HEK293 (cell line): ENCODE data around the gene SRBD1.
A peak's percentile ranks its signal among the peaks of the same experiment; 100 is the strongest.

ENCODE experiments used
- CTCF ChIA-PET: fragments of 350-600 bp; formaldehyde crosslinking; extraction: SDS; loops from one replicate; lab custom pipeline; 2021; ENCODE audit warnings: antibody characterized with exemption; lab: Yijun Ruan, JAX
- POLR2A ChIA-PET: fragments of 300-600 bp; formaldehyde crosslinking; extraction: SDS; loops from one replicate; lab custom pipeline; 2020; ENCODE audit warnings: antibody characterized with exemption, inconsistent platforms; lab: Yijun Ruan, JAX
- H3K27ac ChIP-seq: fragments of 200-500 bp; sonication (Bioruptor generic); 2 replicates; pipeline ENCODE4 v1.5.1; 2014; ENCODE audit warnings: low read depth, low read length, control low read depth, inconsistent platforms; ENCODE audit errors: extremely low read depth
- H3K36me3 ChIP-seq, 2 experiments: fragments of 200-500 bp in 1 of 2; sonication (Bioruptor generic) in 1 of 2; 1 replicate in 1 of 2; 2 replicates in 1 of 2; pipeline ENCODE4 v1.5.1; 2014 to 2017; ENCODE audit warnings: inconsistent platforms in 2 of 2, low read length in 2 of 2; ENCODE audit not compliant: control insufficient read depth in 2 of 2, insufficient read depth in 1 of 2
- H3K4me1 ChIP-seq: fragments of 200-500 bp; sonication (Bioruptor generic); 2 replicates; pipeline ENCODE4 v1.5.1; 2014; ENCODE audit warnings: mild to moderate bottlenecking, low read length, inconsistent platforms; ENCODE audit not compliant: control insufficient read depth, insufficient read depth
- H3K4me3 ChIP-seq: 2 replicates; pipeline ENCODE4 v1.5.1; 2011; ENCODE audit warnings: low read depth, mild to moderate bottlenecking, control low read depth, low read length, moderate library complexity
- H3K9me3 ChIP-seq: fragments of 200-500 bp; sonication (Bioruptor generic); 2 replicates; pipeline ENCODE4 v1.5.1; 2014; ENCODE audit warnings: low read depth, low read length, inconsistent platforms; ENCODE audit not compliant: control insufficient read depth, insufficient read depth
- KLF10 ChIP-seq: fragments of 450-650 bp; IDR thresholded peaks from 2 replicates; pipeline ENCODE4 v1.5.1; 2018; ENCODE audit warnings: missing biosample characterization, mild to moderate bottlenecking, missing genetic modification characterization
- OSR2 ChIP-seq: fragments of 450-650 bp; formaldehyde crosslinking; IDR thresholded peaks from 2 replicates; pipeline ENCODE4 v1.5.1; 2016; ENCODE audit warnings: missing biosample characterization, missing genetic modification characterization
- ZIC2 ChIP-seq: fragments of 450-650 bp; formaldehyde crosslinking; IDR thresholded peaks from 2 replicates; pipeline ENCODE4 v1.5.1; 2016; ENCODE audit warnings: missing biosample characterization, missing genetic modification characterization
- ZNF132 ChIP-seq: fragments of 450-650 bp; formaldehyde crosslinking; IDR thresholded peaks from 2 replicates; pipeline ENCODE4 v1.5.1; 2017; ENCODE audit warnings: missing biosample characterization, missing genetic modification characterization, borderline replicate concordance
- ZNF211 ChIP-seq: fragments of 450-650 bp; formaldehyde crosslinking; IDR thresholded peaks from 2 replicates; pipeline ENCODE4 v1.5.1; 2016; ENCODE audit warnings: low read depth, missing biosample characterization, missing genetic modification characterization
- ZNF23 ChIP-seq: fragments of 450-650 bp; formaldehyde crosslinking; IDR thresholded peaks from 2 replicates; pipeline ENCODE4 v1.5.1; 2016; ENCODE audit warnings: missing biosample characterization, missing genetic modification characterization, borderline replicate concordance
- ZNF37A ChIP-seq: fragments of 450-650 bp; IDR thresholded peaks from 2 replicates; pipeline ENCODE4 v1.5.1; 2018; ENCODE audit warnings: missing biosample characterization, missing genetic modification characterization
- ZNF391 ChIP-seq: fragments of 450-650 bp; formaldehyde crosslinking; IDR thresholded peaks from 2 replicates; pipeline ENCODE4 v1.5.1; 2016; ENCODE audit warnings: low read depth, missing biosample characterization, missing genetic modification characterization, borderline replicate concordance
- ZNF48 ChIP-seq: fragments of 450-650 bp; formaldehyde crosslinking; IDR thresholded peaks from 2 replicates; pipeline ENCODE4 v1.5.1; 2016; ENCODE audit warnings: missing biosample characterization, missing genetic modification characterization
- ZNF548 ChIP-seq: fragments of 450-650 bp; formaldehyde crosslinking; IDR thresholded peaks from 2 replicates; pipeline ENCODE4 v1.5.1; 2016; ENCODE audit warnings: missing biosample characterization, missing genetic modification characterization
- ZNF555 ChIP-seq: fragments of 450-650 bp; formaldehyde crosslinking; conservative IDR thresholded peaks from 2 replicates; pipeline ENCODE4 v1.5.1; 2017; ENCODE audit warnings: missing biosample characterization, mild to moderate bottlenecking, missing genetic modification characterization, inconsistent platforms
- ZNF621 ChIP-seq: fragments of 450-650 bp; formaldehyde crosslinking; IDR thresholded peaks from 2 replicates; pipeline ENCODE4 v1.5.1; 2017; ENCODE audit warnings: missing biosample characterization, missing genetic modification characterization
- TF ChIP-seq, protein P1 (sequence below): fragments of 450-650 bp; formaldehyde crosslinking; IDR thresholded peaks from 2 replicates; pipeline ENCODE4 v1.5.1; 2016; ENCODE audit warnings: missing biosample characterization, missing genetic modification characterization
- TF ChIP-seq, protein P2 (sequence below): fragments of 450-650 bp; formaldehyde crosslinking; IDR thresholded peaks from 2 replicates; pipeline ENCODE4 v1.5.1; 2016; ENCODE audit warnings: missing biosample characterization, missing genetic modification characterization
- TF ChIP-seq, protein P3 (sequence below): fragments of 450-650 bp; IDR thresholded peaks from 2 replicates; pipeline ENCODE4 v1.5.1; 2018; ENCODE audit warnings: missing biosample characterization, mild to moderate bottlenecking, missing genetic modification characterization
- TF ChIP-seq, protein P4 (sequence below): fragments of 450-650 bp; formaldehyde crosslinking; IDR thresholded peaks from 2 replicates; pipeline ENCODE4 v1.5.0; 2017; ENCODE audit warnings: missing biosample characterization, missing genetic modification characterization, borderline replicate concordance
- TF ChIP-seq, protein P5 (sequence below): fragments of 450-650 bp; formaldehyde crosslinking; conservative IDR thresholded peaks from 2 replicates; pipeline ENCODE4 v1.5.1; 2016; ENCODE audit warnings: low read depth, missing biosample characterization, missing genetic modification characterization
- TF ChIP-seq, protein P6 (sequence below): fragments of 450-650 bp; formaldehyde crosslinking; IDR thresholded peaks from 2 replicates; pipeline ENCODE4 v1.5.1; 2017; ENCODE audit warnings: missing biosample characterization, missing genetic modification characterization

Gene SRBD1, protein sequence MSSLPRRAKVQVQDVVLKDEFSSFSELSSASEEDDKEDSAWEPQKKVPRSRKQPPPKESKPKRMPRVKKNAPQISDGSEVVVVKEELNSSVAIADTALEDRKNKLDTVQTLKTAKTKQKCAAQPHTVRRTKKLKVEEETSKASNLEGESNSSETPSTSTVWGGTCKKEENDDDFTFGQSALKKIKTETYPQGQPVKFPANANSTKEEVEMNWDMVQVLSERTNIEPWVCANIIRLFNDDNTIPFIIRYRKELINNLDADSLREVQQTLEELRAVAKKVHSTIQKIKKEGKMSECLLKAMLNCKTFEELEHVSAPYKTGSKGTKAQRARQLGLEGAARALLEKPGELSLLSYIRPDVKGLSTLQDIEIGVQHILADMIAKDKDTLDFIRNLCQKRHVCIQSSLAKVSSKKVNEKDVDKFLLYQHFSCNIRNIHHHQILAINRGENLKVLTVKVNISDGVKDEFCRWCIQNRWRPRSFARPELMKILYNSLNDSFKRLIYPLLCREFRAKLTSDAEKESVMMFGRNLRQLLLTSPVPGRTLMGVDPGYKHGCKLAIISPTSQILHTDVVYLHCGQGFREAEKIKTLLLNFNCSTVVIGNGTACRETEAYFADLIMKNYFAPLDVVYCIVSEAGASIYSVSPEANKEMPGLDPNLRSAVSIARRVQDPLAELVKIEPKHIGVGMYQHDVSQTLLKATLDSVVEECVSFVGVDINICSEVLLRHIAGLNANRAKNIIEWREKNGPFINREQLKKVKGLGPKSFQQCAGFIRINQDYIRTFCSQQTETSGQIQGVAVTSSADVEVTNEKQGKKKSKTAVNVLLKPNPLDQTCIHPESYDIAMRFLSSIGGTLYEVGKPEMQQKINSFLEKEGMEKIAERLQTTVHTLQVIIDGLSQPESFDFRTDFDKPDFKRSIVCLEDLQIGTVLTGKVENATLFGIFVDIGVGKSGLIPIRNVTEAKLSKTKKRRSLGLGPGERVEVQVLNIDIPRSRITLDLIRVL

DNA sequence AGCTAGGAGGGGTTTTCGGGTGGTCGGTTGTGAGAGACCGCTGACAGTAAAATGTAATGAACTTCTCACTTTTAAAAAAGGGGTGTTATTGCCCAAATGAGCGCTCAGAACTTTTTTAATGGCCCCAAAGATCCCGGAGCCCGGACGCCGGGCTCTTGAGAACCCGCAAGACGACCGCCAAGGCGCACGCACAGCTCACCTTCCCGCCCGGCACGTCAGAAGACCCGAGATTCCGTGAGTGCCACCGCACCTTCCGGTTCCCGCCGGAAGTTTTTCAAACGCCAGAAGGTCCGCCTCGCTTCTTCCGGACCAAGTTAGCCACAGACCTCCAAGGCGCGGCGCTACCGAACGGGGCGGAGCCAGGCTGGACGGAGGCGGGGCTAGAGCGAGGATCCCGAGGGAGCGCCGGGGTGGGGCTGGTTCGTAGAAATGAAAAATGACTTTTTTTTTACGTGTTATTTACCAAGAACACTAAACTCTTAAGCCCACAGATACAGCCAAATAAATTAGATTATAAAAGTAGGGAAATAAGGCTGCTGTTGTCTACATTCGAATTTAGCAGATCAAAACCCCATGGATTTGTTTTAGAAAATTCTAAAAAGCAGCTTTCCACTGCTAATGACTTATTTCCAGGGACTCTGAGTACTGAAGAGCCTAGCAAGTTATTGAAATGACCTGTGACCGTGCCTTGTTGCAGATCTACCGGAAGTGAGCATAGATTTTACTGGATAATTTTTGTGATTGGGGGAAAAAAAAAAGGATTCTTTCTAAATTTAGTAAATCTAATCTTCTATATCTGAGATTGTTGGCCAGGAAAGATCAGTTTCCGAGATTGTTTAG lies at the start of gene SRBD1:
SRBD1 (minus strand) TSS at position 248 of the 840 bp plus-strand sequence. CDS start 5,826 bp downstream, outside the sequence.
- CTCF ChIA-PET: interaction anchor here (0.6 to 0.7 kb wide), 5 partner anchors 17 to 906 kb away, joined by 3 to 4 read pairs (median 3); no protein-coding TSS in a partner anchor
- POLR2A ChIA-PET: interaction anchor here (0.6 to 1.4 kb wide), 7 partner anchors 15 to 936 kb away, joined by 3 to 8 read pairs (median 3); no protein-coding TSS in a partner anchor
- TF ChIP-seq ZNF391 (tag by site-specific recombination) (no peak), ZNF548 (tag by site-specific recombination) (no peak), ZIC2 (tag by site-specific recombination) (no peak), ZNF211 (tag by site-specific recombination) (no peak), ZNF48 (no peak), ZNF23 (no peak), ZNF132 (tag by site-specific recombination) (no peak), KLF10 (tag by site-specific recombination) (peak; percentile 50; the same call in 1 of the 2 replicates), ZNF555 (tag by site-specific recombination) (no peak), ZNF37A (tag by site-specific recombination) (no peak), OSR2 (tag by site-specific recombination) (peak; percentile 34; the same call in 1 of the 2 replicates), ZNF621 (no peak)
- TF ChIP-seq, protein P1, sequence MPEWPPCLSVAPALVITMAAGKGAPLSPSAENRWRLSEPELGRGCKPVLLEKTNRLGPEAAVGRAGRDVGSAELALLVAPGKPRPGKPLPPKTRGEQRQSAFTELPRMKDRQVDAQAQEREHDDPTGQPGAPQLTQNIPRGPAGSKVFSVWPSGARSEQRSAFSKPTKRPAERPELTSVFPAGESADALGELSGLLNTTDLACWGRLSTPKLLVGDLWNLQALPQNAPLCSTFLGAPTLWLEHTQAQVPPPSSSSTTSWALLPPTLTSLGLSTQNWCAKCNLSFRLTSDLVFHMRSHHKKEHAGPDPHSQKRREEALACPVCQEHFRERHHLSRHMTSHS (tag by site-specific recombination): no peak
- TF ChIP-seq, protein P2, sequence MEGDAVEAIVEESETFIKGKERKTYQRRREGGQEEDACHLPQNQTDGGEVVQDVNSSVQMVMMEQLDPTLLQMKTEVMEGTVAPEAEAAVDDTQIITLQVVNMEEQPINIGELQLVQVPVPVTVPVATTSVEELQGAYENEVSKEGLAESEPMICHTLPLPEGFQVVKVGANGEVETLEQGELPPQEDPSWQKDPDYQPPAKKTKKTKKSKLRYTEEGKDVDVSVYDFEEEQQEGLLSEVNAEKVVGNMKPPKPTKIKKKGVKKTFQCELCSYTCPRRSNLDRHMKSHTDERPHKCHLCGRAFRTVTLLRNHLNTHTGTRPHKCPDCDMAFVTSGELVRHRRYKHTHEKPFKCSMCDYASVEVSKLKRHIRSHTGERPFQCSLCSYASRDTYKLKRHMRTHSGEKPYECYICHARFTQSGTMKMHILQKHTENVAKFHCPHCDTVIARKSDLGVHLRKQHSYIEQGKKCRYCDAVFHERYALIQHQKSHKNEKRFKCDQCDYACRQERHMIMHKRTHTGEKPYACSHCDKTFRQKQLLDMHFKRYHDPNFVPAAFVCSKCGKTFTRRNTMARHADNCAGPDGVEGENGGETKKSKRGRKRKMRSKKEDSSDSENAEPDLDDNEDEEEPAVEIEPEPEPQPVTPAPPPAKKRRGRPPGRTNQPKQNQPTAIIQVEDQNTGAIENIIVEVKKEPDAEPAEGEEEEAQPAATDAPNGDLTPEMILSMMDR (tag by site-specific recombination): no peak
- TF ChIP-seq, protein P3, sequence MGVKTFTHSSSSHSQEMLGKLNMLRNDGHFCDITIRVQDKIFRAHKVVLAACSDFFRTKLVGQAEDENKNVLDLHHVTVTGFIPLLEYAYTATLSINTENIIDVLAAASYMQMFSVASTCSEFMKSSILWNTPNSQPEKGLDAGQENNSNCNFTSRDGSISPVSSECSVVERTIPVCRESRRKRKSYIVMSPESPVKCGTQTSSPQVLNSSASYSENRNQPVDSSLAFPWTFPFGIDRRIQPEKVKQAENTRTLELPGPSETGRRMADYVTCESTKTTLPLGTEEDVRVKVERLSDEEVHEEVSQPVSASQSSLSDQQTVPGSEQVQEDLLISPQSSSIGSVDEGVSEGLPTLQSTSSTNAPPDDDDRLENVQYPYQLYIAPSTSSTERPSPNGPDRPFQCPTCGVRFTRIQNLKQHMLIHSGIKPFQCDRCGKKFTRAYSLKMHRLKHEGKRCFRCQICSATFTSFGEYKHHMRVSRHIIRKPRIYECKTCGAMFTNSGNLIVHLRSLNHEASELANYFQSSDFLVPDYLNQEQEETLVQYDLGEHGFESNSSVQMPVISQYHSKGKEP: no peak
- TF ChIP-seq, protein P4, sequence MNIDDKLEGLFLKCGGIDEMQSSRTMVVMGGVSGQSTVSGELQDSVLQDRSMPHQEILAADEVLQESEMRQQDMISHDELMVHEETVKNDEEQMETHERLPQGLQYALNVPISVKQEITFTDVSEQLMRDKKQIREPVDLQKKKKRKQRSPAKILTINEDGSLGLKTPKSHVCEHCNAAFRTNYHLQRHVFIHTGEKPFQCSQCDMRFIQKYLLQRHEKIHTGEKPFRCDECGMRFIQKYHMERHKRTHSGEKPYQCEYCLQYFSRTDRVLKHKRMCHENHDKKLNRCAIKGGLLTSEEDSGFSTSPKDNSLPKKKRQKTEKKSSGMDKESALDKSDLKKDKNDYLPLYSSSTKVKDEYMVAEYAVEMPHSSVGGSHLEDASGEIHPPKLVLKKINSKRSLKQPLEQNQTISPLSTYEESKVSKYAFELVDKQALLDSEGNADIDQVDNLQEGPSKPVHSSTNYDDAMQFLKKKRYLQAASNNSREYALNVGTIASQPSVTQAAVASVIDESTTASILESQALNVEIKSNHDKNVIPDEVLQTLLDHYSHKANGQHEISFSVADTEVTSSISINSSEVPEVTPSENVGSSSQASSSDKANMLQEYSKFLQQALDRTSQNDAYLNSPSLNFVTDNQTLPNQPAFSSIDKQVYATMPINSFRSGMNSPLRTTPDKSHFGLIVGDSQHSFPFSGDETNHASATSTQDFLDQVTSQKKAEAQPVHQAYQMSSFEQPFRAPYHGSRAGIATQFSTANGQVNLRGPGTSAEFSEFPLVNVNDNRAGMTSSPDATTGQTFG (tag by site-specific recombination): no peak
- TF ChIP-seq, protein P5, sequence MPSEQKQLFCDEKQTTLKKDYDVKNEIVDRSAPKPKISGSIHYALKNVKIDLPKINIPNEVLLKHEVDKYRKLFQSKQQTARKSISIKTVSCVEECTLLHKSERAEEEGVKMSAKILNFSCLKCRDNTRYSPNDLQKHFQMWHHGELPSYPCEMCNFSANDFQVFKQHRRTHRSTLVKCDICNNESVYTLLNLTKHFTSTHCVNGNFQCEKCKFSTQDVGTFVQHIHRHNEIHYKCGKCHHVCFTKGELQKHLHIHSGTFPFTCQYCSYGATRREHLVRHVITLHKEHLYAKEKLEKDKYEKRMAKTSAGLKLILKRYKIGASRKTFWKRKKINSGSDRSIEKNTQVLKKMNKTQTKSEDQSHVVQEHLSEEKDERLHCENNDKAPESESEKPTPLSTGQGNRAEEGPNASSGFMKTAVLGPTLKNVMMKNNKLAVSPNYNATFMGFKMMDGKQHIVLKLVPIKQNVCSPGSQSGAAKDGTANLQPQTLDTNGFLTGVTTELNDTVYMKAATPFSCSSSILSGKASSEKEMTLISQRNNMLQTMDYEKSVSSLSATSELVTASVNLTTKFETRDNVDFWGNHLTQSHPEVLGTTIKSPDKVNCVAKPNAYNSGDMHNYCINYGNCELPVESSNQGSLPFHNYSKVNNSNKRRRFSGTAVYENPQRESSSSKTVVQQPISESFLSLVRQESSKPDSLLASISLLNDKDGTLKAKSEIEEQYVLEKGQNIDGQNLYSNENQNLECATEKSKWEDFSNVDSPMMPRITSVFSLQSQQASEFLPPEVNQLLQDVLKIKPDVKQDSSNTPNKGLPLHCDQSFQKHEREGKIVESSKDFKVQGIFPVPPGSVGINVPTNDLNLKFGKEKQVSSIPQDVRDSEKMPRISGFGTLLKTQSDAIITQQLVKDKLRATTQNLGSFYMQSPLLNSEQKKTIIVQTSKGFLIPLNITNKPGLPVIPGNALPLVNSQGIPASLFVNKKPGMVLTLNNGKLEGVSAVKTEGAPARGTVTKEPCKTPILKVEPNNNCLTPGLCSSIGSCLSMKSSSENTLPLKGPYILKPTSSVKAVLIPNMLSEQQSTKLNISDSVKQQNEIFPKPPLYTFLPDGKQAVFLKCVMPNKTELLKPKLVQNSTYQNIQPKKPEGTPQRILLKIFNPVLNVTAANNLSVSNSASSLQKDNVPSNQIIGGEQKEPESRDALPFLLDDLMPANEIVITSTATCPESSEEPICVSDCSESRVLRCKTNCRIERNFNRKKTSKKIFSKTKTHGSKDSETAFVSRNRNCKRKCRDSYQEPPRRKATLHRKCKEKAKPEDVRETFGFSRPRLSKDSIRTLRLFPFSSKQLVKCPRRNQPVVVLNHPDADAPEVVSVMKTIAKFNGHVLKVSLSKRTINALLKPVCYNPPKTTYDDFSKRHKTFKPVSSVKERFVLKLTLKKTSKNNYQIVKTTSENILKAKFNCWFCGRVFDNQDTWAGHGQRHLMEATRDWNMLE: peak; percentile 78
- TF ChIP-seq, protein P6, sequence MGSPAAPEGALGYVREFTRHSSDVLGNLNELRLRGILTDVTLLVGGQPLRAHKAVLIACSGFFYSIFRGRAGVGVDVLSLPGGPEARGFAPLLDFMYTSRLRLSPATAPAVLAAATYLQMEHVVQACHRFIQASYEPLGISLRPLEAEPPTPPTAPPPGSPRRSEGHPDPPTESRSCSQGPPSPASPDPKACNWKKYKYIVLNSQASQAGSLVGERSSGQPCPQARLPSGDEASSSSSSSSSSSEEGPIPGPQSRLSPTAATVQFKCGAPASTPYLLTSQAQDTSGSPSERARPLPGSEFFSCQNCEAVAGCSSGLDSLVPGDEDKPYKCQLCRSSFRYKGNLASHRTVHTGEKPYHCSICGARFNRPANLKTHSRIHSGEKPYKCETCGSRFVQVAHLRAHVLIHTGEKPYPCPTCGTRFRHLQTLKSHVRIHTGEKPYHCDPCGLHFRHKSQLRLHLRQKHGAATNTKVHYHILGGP (tag by site-specific recombination): no peak

More for the DNA sequence above, at the start of gene SRBD1:
- Histone ChIP-seq H3K36me3 (no peaks in the 10 kb centered on the region; a peak in 1 of 3 replicates), H3K4me3 (peak within 1 kb of the TSS; percentile 92), H3K27ac (peak within 1 kb of the TSS; percentile 70), H3K4me1 (peaks cover 19% of the 10 kb centered on the region), H3K9me3 (no peaks in the 10 kb centered on the region)
